Dermis blood vessel endothelial cell (primary cell): ENCODE results near the gene NKAIN2. TPM values are rescaled to one million over a fixed set of nuclear protein-coding genes. Genes with fewer than 3 reads are reported as not detected.
A peak's percentile ranks its signal among the peaks of the same experiment; 100 is the strongest.

Source experiments
- DNase-seq: peaks from one replicate; pipeline ENCODE4 v3.0.0; 2010
- total RNA-seq: library from RNA; depleted of rRNA; stranded (reverse); fragments of >200 nt; gene quantifications from 2 replicates; pipeline ENCODE4 v1.2.3, GENCODE V29; 2014

NKAIN2 gene
- total RNA-seq, 1 donor from 2014 or later: not detected

DNA sequence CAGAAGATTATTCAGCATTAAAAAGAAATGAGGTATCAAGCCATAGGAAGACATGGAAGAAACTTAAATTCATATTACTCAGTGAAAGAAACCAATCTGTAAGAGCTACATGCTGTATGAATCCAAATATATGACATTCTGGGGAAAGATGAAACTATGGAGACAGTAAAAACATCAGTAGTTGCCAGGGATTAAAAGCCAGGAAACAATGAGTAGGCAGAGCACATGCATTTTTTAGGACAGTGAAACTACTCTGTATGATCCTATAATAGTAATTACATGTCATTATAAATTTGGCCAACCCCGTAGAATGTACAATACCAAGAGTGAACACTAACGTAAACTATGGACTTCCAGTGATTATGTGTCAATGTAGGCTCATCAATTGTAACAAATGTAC is 1065.8 kb downstream of the NKAIN2 start:
- no peak for DNase-seq

DNA sequence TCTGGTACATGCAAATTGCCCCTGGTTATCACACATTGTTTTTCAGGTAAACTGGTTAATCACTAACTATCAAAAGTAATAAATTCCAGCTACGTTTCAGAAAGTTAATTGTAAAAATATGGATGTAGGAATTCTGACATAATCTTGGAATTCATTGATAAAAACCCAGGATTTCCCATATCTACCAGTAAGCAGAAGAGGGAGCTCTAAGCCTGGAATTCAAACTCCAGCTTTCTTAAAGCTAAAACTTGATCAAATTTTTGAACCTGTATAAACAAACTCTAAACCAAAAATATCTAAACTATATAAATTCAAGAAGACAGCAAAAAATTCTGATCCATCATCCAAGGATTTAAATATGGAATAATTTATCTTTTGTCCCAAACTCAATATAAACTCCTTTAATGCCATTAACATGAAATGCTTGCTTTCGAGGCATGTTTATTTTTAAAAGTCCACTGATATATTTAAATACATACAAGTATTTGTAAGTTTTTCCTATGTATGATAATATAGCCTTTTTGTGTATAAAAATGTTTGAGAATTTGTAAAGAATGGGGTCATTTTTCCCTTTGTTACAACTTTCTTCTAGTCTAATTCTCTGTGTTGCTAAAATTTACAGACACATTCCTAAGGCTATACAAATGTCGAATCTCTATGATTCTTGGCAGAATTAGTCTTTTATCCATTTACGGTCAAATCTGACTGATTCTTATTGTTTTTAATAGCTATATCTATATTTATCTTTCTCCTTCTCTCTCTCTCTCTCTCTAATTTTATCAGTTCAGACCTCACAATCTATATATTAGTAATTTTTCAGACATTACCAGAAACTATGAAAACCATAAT is 1067.2 kb downstream of the NKAIN2 start:
- peak; percentile 69 for DNase-seq

DNA sequence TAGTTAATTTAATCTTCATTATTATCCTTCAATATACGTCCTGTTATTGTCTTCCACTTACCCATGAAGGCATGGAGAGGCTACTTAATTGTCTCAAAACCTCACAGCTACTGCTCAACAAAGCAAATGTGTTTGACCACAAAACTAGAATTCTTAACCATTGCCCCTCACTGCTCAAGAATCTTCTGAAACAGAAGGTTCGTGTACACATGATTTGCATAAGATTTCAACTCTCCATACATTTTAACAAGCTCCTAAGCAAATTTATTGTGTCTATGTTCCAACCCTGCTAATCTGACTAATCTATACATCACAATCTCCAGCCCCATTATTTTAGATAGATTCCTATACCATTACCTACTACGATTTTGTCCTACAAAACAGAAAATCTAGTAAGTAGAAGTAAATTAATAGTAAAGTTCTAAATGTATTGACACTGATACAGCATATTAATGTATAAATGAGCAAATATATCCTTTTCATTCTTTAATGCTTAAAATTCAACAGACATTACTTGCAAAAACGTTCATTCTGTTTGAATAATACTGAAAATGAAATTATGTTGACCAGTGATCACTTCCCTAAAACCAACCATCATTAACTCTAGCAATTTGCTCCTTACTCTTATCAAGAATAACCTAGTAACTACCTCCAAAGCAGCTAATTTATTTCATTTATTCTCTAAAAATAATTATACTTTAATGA is 1068.8 kb downstream of the NKAIN2 start:
- DNase-seq: no peak

DNA sequence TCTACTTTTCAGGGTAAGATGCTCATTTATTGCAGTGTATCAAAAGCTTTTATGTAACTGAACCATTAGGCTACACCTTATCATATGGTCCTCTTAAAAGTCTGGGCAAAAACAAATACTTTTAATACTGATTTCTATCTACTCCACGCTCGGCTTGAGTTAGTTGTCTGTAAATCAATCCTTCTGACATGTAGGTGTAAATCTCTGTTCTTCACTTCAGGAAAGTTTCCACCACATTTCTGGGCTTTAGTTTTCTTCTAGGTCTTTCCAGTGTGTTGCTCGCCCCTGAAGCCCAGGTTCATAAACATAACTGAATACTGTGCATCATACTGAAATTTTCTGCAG is 1069.4 kb downstream of the NKAIN2 start:
- DNase-seq: no peak

Other genes with a start within 250 kb of the NKAIN2 start
- not detected in 2 replicates for gene TRDN, start 166.9 kb upstream of the NKAIN2 start, total RNA-seq